Testis (tissue), 3 donors: ENCODE data around the gene SCN9A. TPM values are rescaled to one million over a fixed set of nuclear protein-coding genes. Genes with fewer than 3 reads are reported as not detected.

ENCODE experiments used
- DNase-seq: peaks from one replicate; pipeline ENCODE4 v3.0.0-alpha.2; 2019
- H3K27ac ChIP-seq, 2 donors: fragments of 200-600 bp; sonication (generic); one replicate each; pipeline ENCODE4 v1.5.1; 2019
- H3K27me3 ChIP-seq: fragments of 200-600 bp; sonication (generic); one replicate; pipeline ENCODE4 v1.5.1; 2019
- H3K36me3 ChIP-seq: fragments of 200-600 bp; sonication (generic); one replicate; pipeline ENCODE4 v1.5.1; 2017; ENCODE audit warnings: low read depth; ENCODE audit errors: missing control alignments
- H3K4me1 ChIP-seq: fragments of 200-600 bp; sonication (generic); one replicate; pipeline ENCODE4 v1.5.1; 2019
- H3K4me3 ChIP-seq, 2 donors: fragments of 200-600 bp; sonication (generic); one replicate each; pipeline ENCODE4 v1.5.1; 2017 to 2019
- H3K9me3 ChIP-seq: fragments of 200-600 bp; sonication (generic); one replicate; pipeline ENCODE4 v1.5.1; 2017
- CTCF ChIP-seq, 3 experiments: fragments of 450-650 bp in 2 of 3; fragments of 200-600 bp in 1 of 3; sonication (generic) in 1 of 3; IDR thresholded peaks; one replicate each; pipeline ENCODE4 v1.5.1; 2016 to 2019; ENCODE audit warnings: antibody characterized with exemption in 3 of 3, mild to moderate bottlenecking in 2 of 3, moderate library complexity in 1 of 3
- POLR2A ChIP-seq: fragments of 450-650 bp; IDR thresholded peaks from one replicate; pipeline ENCODE4 v1.6.1; 2017; ENCODE audit warnings: antibody characterized with exemption, mild to moderate bottlenecking, moderate library complexity
- WGBS, 2 donors: methylation state at CpG; one replicate each; pipeline ENCODE4 v1.1.5; 2018; 5-methylcytosine and 5-hydroxymethylcytosine counted together
- intact Hi-C: fragments of 100-400 bp; cut with DNase I; formaldehyde crosslinking; loops from one replicate; pipeline ENCODE4 v1.15.1; 2023; ENCODE audit warnings: low total_unique reads
- polyA plus RNA-seq: library from polyadenylated mRNA; stranded (reverse); fragments of 350-450 nt; fragmentation: Illumina TruSeq; extraction: RNeasy Lipid Tissue Mini Kit (QIAGEN cat#74804); gene quantifications from one replicate; pipeline ENCODE4 v1.2.3, GENCODE V29; 2014; ENCODE audit warnings: low read depth, low replicate concordance; ENCODE audit not compliant: insufficient read depth
- total RNA-seq, 2 donors: library from RNA; depleted of rRNA; stranded (reverse); fragments of >200 nt; gene quantifications; one replicate each; pipeline ENCODE4 v1.2.3, GENCODE V29; 2016

Gene SCN9A
- total and polyA plus RNA-seq, 3 donors from 2014 or later = 7.3 to 117 (median 85.7) TPM

DNA sequence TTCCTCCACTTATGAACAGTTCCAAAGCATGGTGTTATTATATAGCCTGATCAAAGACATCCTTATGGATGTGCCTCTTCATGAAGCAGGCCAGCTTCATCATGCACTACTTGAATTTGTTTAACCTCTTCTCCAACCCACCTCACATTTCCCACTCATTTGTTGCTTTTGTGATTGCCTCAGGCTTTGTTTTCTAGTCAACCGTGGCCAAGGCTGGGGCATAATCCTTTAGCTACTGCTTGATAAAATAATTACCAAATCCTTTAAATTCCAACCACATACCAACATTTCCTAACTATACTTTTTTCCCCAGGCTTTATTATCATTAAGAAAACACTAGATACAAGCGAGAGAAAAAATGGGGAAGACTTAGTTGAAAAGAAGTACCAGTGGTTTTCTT lies 208.3 kb downstream of the SCN9A start:
- 26 to 40% methylated on average over 2 of the region's 2 CpGs for WGBS, 2 donors

GRCh38 chr2:166163775-166164174 lies 212.0 kb downstream of the SCN9A start:
- DNase-seq = no peak
- H3K4me3 ChIP-seq = no peak overlapping the region
- 66 to 71% methylated on average over 2 of the region's 2 CpGs for WGBS, 2 donors

More for the DNA sequence above, 208.3 kb downstream of the SCN9A start:
- Histone ChIP-seq H3K27me3 (no peaks in the 10 kb centered on the region), H3K4me3 (no peak overlapping the region), H3K36me3 (no peaks in the 10 kb centered on the region), H3K9me3 (no peaks in the 10 kb centered on the region), H3K4me1 (no peaks in the 10 kb centered on the region), H3K27ac (no peak overlapping the region)
- intact Hi-C loops = no loop called here
- no peak for DNase-seq
- TF ChIP-seq CTCF (IDR thresholded peaks at IDR 0.05) (no peak), POLR2A (no peak)

DNA sequence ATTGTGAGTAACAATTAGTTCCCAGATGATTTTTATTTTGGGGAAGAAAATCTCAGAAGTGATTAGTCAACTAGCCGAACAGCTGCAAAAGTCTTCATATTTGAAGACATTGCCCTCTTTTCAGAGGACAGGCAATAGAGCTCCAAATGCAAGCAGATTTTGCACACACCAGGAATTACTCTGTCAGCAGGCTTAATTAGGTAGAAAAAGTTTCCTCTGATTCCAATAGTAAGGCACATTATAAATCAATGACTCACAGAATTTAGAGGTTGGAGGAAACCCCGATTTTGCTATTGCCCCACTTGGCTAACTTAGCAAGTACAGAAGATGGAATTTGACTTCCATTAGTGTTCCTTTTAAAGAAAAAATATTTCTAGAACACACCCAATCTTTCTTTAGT lies 217.2 kb downstream of the SCN9A start:
- Histone ChIP-seq H3K9me3 (no peaks in the 10 kb centered on the region), H3K36me3 (no peaks in the 10 kb centered on the region), H3K4me1 (no peaks in the 10 kb centered on the region), H3K27ac (no peak overlapping the region), H3K4me3 (no peak overlapping the region), H3K27me3 (no peaks in the 10 kb centered on the region)
- no peak for DNase-seq
- intact Hi-C loops = no loop called here
- 71 to 80% methylated on average over 2 of the region's 2 CpGs for WGBS, 2 donors
- TF ChIP-seq CTCF (IDR thresholded peaks at IDR 0.05) = no peak
- TF ChIP-seq POLR2A = no peak

More at GRCh38 chr2:166163775-166164174, 212.0 kb downstream of the SCN9A start:
- Histone ChIP-seq H3K9me3 (no peaks in the 10 kb centered on the region), H3K27me3 (no peaks in the 10 kb centered on the region), H3K4me1 (no peaks in the 10 kb centered on the region), H3K27ac (no peak overlapping the region), H3K36me3 (no peaks in the 10 kb centered on the region)
- intact Hi-C loops = no loop called here
- no peak for TF ChIP-seq CTCF (IDR thresholded peaks at IDR 0.05)
- TF ChIP-seq POLR2A = no peak

DNA sequence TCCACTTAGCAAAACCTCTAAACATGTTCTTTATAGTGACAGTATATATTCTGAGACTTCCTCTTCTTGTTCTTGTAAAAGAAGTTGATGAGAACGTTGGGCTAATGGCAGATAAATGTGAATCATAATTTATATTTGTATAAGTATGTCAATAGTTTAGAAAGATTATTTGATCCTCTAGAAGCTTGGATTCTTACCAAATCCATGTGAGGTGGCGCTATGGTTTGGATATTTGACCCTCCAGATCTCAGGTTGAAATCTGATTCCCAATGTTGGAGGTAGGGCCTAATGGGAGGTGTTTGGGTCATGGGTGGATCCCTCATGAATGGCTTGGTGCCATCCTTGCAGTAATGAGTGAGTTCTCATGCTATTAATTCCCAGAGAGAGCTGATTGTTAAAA lies 218.2 kb downstream of the SCN9A start:
- Histone ChIP-seq H3K36me3 (no peaks in the 10 kb centered on the region), H3K27me3 (no peaks in the 10 kb centered on the region), H3K9me3 (no peaks in the 10 kb centered on the region), H3K27ac (no peak overlapping the region), H3K4me1 (no peaks in the 10 kb centered on the region), H3K4me3 (no peak overlapping the region)
- intact Hi-C loops = no loop called here
- 79 to 80% methylated on average over 2 of the region's 2 CpGs for WGBS, 2 donors
- TF ChIP-seq CTCF (IDR thresholded peaks at IDR 0.05) = no peak
- no peak for TF ChIP-seq POLR2A
- no peak for DNase-seq

DNA sequence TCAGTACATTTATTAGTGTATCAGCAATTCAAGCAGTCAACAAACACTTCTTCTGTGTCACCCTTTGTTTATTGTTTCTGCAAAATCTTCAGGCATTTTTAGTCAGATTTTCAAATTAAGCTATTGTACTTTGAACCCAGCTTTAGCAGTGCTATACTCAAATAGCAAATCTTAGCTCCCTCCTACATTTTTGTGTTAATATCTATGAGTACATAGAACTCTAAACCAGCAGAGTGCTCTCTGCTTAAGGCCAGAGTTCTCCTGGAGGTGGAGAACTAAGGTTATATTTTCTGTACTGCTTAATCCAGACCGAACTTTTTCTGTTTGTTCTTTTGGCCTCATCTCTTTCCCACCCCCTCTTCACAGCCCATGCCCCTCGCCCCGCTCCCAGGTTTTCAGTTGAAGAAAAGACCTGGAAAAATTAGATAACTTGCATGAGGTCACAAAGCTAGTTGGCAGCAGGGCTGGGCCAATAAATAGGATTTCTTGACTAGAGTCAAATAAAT lies 218.7 kb downstream of the SCN9A start:
- H3K27me3 ChIP-seq = no peaks in the 10 kb centered on the region
- H3K27ac ChIP-seq = no peak overlapping the region
- no peaks in the 10 kb centered on the region for H3K9me3 ChIP-seq
- H3K36me3 ChIP-seq = no peaks in the 10 kb centered on the region
- H3K4me1 ChIP-seq = no peaks in the 10 kb centered on the region
- TF ChIP-seq POLR2A (no peak), CTCF (IDR thresholded peaks at IDR 0.05) (no peak)
- WGBS, 2 donors = 93 to 94% methylated on average over 3 of the region's 3 CpGs
- no peak overlapping the region for H3K4me3 ChIP-seq
- no peak for DNase-seq
- intact Hi-C loops = no loop called here
